GM03348 (cell line): Measurements from ENCODE around the gene ATP10A.

Experiments
- DNase-seq: peaks from one replicate; pipeline ENCODE4 v3.0.0; 2012; ENCODE audit warnings: low spot score

The ATP10A gene, protein sequence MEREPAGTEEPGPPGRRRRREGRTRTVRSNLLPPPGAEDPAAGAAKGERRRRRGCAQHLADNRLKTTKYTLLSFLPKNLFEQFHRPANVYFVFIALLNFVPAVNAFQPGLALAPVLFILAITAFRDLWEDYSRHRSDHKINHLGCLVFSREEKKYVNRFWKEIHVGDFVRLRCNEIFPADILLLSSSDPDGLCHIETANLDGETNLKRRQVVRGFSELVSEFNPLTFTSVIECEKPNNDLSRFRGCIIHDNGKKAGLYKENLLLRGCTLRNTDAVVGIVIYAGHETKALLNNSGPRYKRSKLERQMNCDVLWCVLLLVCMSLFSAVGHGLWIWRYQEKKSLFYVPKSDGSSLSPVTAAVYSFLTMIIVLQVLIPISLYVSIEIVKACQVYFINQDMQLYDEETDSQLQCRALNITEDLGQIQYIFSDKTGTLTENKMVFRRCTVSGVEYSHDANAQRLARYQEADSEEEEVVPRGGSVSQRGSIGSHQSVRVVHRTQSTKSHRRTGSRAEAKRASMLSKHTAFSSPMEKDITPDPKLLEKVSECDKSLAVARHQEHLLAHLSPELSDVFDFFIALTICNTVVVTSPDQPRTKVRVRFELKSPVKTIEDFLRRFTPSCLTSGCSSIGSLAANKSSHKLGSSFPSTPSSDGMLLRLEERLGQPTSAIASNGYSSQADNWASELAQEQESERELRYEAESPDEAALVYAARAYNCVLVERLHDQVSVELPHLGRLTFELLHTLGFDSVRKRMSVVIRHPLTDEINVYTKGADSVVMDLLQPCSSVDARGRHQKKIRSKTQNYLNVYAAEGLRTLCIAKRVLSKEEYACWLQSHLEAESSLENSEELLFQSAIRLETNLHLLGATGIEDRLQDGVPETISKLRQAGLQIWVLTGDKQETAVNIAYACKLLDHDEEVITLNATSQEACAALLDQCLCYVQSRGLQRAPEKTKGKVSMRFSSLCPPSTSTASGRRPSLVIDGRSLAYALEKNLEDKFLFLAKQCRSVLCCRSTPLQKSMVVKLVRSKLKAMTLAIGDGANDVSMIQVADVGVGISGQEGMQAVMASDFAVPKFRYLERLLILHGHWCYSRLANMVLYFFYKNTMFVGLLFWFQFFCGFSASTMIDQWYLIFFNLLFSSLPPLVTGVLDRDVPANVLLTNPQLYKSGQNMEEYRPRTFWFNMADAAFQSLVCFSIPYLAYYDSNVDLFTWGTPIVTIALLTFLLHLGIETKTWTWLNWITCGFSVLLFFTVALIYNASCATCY (N-terminal part only)

DNA sequence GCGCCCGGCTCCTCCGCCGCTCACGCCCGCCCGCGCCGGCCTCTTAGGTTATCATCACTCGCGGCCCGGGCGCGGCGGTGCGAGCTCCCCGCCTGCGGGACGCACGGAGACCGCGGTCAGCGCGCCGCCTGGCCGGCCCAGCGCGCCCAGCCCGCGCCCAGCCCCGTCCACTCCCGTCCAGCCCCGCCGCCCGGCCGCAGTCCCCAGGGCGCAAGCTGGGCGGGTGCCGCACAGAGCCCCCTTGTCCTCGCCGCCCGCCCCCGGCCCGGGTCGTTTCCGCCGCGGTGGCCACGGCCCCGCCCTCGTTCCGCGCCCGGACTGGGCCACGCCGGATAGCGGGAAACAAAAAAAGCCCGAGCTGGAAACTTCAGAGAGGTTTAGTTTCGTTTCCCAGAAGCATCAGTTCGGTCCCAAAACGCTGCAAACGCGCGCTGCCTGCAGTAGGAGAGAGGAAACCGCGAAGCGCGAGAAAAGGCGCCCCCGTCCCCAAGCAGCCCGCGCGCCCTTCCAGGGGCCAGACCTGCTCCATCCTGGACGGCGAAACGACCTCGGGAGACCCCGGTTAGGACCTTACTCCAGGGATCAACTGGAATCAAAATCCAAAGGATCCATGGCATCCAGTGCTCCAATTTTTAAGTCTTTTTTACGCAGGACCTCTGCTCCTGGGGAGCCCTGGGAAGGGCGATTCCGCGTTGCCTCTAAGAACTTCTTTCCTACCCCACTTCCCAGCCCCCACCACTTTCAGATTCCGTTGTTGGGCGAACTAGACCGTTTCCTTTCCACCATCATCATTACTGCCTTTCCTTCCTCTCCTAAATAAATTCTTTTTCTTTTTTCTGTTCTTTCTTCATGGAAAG, at the start of gene ATP10A:
ATP10A (minus strand) TSS at position 217 of the 857 bp plus-strand sequence. CDS start 231 bp downstream, outside the sequence.
- DNase-seq: peak; percentile 82

DNA sequence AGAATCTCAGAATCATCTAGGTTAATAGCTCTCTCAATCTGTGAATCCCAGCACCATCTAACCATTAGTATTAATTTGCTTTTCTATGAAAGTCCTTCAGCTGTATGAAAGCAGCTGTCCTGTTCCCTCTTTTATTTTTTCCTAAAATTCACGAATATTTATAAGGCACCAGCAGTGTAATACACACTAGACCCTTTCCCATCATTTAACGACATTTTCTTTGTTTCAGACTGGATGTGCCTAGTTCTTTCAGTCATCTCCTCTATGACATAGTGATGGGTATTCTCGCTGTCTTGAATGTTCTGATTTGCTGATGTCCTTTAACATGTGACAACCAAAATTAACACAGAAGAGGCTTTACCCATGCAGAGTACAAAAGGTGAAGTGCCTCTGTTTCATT, 48.9 kb upstream of the ATP10A start:
- no peak for DNase-seq

DNA sequence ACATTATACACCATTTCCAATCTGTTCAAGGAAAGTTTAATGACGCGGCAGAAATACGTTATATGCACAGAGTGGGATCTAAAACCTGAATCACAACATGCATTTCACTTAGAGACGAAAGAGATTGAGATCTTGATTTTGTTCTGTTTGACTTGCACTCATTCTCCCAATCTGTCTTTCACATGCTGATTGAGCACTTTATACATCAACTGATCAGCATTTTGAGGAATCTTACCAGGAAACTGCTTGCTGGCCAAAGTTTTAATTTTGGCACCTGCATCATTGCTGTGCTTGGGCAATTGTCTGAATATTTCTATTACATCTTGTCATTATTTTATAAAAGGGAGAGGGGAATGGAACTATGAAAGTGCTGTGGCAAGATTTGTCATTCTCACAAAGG, 47.7 kb upstream of the ATP10A start:
- no peak for DNase-seq

DNA sequence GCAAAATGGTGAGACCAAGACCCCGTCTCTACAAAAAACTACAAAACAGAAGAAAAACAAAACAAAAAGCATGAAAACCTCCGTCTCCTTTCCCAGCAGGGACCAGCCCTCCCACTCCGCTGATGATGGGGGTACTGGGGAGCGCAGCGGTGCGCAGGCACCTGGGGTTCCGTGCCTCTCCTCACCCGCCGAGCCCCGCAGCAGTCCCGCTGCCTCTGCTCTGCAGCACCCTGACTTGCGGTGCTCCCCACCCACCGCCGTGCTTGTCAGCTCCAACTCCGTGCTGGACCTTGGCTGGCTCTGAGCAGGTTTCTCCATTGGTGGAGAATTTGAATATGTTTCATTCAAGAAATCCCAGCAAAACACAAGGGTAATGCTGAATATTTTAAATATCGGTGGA, 46.7 kb upstream of the ATP10A start:
- DNase-seq: no peak

DNA sequence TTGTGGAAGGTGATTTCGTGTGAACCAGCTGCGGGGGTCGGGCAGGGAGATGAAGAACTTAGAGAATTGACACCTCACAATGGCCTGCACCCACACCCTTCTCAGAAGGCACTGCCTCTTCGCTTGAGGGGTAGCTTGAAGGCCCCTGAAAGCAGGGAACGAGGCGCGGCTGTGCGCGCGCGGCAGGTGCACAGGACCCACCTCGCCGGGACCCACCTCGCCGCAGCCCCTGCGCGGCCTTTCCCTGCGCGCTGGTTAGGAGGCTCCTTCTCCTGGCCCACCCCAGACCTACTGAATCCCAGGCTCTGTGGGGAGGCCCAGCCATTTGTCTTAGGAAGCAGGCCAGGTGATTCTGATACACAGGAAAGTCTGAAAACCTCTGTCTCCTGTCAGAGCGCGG, 46.2 kb upstream of the ATP10A start:
- DNase-seq: no peak

DNA sequence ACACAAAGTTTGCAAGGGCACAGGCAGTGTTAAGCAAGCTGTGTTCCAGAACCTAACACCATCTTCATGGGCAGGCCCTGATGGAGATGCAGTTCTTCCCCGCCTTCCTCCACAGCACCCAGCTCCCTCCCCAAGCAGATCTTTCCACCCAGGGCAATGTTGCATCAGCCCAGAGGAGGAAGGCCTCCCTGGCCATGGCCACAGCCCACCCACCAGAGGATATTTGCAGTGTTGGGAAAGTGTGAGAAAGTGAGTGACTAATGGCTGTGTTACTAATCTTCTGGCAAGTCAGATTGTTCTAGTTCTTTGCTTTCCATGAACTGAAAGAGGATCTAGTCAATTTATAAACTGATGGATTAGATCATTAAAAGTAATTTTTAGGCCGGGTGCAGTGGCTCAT, 42.0 kb upstream of the ATP10A start:
- peak; percentile 94 for DNase-seq

DNA sequence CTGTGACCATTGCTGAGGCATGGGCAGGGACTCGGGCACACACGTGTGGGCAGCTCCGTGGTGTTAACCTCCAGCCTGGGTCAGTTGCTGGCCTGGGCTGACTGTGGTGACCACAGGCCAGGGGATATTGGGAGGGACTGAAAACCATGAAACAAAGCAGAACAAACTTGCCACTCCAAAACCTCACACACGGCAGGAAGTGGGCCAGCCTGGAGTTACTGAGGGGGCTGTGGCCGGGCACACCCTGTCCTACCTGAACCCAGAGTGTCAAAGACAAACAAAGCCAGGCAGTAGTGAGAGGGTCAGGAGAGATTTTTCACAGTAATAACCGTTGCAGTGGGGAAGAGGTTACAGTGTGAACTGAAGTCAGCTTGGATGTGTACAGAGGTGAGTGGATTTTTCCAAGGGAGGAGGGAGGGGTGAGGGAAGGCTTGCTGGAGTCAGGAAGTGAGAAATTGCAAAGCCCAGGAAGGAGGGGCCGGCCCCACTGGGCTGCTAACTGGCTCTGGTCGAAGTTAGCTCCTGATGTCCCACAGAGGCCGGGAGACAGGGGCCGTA, 40.0 kb upstream of the ATP10A start:
- peak; percentile 69 for DNase-seq

DNA sequence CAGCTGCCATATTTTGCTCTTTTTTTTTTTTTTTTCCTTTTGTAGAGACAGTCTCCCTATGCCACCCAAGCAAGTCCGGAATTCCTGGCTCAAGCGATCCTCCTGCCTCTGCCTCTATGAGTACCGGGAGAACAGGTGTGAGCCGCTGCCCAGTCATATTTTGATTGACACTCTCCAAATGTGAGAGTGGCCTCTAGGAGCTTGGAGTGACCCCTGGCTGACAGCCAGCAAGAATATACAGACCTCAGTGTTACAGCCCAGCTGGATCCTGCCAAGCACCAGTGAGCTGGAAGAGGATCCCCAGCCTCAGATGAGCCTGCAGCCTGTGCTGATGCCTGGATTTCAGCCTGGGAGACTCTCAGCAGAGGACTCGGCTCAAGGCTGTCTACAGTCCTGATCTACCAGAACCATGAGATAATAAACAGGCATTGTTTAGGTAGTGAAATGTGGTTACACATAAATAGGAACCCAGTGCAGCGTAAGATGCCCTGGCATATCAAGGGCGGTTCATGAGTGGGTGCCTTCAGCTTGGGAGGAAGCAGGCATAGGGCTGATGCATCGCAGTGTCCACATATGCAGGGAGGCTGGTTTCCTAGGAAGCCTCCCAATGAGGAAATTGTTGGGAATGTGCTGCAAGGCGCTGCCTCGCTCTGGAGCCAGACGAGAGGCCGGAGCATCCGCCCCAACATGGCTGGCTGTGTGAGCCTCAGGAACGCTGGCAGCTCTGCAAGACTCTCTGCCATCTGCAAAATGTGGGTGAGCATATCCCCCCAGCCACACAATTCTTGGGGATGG, 38.9 kb upstream of the ATP10A start:
- peak; percentile 38 for DNase-seq

DNA sequence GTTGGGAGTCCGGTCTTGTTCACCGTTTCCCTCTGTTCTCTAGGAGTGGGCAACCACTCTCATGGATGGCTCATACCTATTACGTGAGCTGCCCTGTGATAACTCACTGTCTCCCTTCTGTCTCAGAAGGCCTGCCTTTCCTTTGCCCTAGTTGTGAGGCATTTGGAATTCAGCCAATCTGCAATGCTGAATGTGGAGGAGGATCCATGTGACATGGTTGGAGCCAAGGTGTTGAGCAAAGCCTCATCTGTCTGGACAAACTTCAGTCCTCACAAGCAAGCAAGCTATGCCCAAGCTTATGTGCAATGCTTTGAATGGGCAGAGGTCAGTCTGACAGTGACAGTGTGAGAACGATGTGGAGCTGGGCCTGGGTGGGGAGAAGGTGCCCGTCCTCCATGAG, 37.8 kb upstream of the ATP10A start:
- peak; percentile 39 for DNase-seq

DNA sequence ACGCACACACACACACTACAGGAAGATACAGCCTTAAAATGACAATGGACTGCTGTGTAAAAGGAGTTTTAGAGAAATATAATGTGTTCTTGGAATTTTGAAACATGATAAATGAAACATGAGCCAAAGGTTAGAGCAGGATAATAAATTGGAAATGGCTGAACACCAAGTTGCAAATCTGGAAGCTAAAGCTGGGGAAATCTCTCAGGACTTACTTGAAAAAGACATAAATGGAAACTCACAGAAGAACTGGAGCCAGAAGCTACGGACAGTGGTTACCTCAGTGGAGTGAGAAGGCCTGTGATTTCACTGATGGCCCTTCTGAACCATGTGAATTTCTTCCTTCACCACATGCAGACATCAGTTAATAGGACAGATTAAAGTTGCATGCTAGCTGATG, 37.3 kb upstream of the ATP10A start:
- no peak for DNase-seq

DNA sequence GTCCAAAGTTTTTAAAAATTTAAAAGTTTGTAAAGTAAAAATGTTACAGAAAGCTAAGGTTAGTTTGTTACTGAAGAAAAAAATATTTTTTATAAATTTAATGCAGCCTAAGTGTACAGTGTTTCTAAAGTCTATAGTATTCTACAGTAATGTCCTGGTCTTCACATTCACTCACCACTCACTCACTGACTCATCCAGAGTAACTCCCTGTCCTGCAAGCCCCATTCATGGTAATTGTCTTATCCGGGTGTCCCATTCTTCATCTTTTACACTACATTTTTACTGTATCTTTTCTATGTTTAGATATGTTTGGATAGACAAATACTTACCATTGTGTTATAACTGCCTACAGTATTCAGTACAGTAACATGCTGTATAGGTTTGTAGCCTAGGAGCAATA, 36.7 kb upstream of the ATP10A start:
- peak; percentile 25 for DNase-seq

DNA sequence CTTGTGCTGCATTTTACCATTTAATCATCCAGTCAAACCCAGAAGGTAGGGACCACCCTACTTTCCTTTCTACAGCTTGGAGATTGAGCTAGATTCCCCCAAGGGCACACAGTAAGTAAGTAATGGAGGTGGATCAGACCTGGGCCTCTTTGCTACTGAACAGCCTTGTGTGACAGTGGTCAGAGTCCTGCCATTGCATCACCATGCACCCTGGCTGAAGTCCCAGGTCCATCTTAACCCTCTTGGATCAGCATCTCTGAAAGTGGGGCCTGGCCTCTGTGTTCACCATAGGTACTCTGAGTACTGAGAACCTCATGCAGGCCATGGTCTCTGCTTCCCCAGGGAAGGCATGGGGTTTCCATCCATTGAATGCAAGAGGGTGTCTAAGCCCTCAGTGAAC, 34.5 kb upstream of the ATP10A start:
- DNase-seq: no peak

DNA sequence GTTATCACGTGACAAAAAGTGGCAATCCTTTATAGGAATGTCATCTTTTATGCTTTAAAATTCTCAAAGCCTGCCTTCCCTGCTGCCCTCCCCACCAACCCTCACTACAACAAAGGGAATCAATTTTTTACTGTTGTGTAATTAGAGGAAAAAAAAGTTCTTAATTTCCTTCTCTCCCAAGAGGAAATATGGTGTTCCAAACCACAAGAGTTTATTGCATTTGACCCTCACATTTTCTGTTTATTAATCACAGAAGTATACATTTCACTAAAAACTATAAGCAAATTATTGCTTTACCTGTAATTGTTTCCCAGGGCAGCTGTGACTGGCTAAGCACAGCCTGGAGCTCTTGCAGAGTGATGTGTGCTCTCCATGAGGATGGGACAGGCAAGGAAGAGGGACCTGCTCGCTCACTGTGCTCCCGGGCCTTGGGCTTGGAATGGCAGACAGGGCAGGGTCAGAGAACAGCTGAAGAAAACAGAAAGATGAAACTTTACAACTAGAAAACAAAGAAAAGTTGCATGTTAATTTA, 31.3 kb upstream of the ATP10A start:
- peak; percentile 29 for DNase-seq

DNA sequence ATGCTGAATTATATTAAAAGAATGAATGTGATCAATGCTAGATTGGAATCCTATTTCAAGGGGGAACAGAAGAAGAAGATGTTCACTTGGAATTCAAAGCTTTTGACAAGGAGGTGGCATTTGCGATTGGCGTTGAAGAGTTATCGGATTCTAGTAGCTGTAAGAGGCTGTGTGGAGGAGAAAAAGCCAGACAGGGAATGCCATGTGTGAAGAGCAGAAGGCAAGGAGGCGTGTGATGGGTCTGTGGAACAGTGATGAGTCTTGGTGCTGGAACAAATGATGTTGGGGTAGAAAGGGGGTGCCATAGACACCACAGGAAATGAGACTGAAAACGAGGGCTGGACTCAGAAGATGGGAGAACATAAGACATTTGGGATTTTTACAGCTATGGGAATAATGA, 30.5 kb upstream of the ATP10A start:
- no peak for DNase-seq

DNA sequence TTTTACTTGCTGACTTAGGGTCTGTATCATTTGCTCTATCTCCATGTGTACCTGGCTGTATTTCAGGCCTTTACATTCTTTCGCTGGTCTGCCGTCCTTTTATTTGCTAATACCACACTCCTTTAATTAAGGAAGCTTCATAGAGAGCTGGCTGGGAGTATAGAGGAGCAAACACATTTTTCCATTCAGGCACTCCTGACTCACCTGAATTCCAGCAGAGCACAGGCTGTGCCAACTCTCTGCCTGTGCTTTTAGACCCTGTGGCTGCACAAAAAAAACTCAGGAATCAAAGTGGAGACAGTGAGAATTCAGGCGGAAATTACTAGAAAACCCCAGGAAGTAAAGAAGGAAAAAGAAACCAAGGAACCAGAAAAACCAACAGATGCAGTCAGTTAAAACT, 29.0 kb upstream of the ATP10A start:
- DNase-seq: peak; percentile 25

DNA sequence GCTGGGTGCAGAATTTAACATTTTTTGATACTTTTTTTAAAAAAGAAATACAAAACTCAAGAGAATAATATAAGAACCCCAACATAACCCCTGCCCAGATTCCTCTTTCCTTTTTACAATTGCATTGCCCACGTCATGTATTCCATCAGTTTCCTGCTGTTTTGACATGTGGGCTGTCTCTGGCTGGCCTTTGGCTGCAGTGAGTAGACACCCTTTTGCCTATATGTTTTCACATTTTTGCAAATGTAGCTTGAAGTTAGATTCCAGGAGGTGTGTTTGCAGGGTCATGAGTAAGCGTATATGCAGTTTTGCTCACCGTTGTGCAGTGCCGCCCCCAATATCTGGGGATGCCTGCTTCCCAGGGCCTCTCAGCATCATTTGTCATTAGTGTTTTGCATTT, 28.0 kb upstream of the ATP10A start:
- DNase-seq: no peak

DNA sequence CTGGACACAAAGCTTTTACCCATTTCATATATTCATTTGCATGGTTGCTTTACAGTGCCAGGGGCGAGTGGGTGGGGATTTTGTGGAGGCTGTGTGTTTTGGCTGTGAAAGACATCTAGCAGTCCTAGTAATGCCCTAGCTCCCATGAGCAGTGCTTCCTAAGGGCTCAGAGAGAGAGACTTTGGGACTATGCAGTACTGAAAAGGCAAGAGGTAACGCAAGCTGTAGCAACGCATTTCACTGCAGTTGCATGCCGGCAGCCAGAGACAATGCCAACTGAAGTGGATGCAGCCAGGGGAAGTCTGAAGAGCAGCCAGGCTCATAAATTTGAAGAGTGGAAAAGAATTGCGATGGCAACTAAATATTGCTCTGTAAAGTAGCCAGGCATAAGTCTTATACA, 27.4 kb upstream of the ATP10A start:
- DNase-seq: peak; percentile 47

DNA sequence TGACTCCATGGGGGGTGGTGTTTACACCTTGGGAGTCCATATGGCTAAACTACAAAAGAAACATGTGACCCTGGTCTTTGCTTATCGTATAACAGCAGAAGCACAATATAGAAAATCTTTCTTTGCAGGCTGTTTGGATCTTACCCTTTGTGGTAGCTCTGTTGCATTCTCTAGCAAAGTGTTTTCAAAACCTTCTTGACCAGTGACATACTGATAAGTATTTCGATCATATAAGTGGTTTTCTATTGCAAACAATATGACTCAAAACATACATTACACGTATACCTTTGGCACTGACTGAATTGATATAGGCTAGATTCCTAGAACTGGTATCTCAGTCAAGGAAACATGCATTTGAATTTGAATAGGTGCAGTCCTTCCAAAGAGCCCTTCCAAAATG, 24.7 kb upstream of the ATP10A start:
- no peak for DNase-seq

DNA sequence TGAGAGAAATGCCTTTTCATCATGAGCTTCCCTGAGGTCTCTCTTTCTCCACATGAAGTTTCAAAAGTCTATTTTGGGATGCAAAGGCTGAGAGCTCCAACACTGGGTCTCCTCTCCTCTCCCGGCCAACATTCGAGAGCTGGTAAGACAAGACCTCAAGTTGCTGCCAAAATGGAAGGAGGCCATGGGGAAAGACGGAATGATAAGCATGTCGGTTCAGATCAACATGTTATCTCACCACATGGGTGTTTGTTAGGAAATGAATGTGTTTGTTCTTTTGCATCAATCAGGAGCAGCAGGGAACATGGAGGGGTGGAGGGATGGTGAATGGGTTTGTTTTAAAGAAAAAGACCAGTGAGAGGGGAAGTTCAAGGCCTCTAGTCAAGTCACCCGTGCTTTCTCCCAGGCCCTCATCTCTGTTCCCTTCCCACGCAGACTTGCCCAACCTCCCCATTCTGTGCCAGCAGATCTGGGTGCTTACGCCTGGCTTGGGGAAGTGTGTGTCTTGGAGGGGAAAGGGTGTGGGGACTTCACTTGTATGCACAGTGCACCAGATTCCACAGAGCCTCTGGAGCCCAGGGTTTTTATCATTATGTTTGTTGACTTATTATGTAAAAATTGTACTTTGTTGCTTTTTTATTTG, 23.5 kb upstream of the ATP10A start:
- no peak for DNase-seq

DNA sequence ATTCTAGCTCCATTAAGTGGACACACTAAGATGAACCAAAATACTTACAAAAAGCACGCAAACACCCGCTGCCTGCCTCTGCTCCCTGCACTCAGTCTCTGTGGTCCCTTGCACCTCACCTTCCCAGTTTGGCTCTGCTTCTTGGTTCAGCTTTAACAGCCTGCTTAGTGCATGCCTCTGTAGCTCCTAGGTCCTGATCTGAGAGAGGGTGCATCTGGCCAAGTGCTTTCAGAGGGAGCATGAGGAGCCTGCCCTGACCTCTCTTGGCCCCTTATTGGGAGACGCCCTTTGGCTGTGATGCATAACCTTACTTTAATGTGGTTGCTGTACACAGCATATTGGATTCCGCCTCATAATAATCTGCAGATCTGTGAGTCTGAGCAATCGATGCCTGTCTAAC, 21.2 kb upstream of the ATP10A start:
- DNase-seq: no peak
